Neural cell (in vitro differentiated cells): ENCODE results near the gene CHST8. TPM values are rescaled to one million over a fixed set of nuclear protein-coding genes. Genes with fewer than 3 reads are reported as not detected.

Experiments
- H2AFZ ChIP-seq: fragments of 200-600, 300-800 bp; sonication (generic), shearing (Covaris generic); 2 replicates; pipeline ENCODE4 v1.6.0; 2014; ENCODE audit warnings: low read depth, mild to moderate bottlenecking, antibody characterized with exemption, low read length, moderate library complexity
- H3F3A ChIP-seq: fragments of 200-600 bp; shearing (Covaris generic); 2 replicates; pipeline ENCODE4 v1.6.1; 2016; ENCODE audit warnings: mild to moderate bottlenecking, moderate library complexity, mixed read lengths, antibody characterized with exemption, low read length; ENCODE audit not compliant: insufficient read depth, poor library complexity, severe bottlenecking
- H3K27ac ChIP-seq: fragments of 200-600, 300-800 bp; sonication (generic), shearing (Covaris generic); 2 replicates; pipeline ENCODE4 v1.5.1; 2014; ENCODE audit warnings: mild to moderate bottlenecking, low read length, moderate library complexity
- H3K27me3 ChIP-seq: fragments of 300-800, 200-600 bp; sonication (generic), shearing (Covaris generic); 2 replicates; pipeline ENCODE4 v1.6.0; 2014; ENCODE audit warnings: mild to moderate bottlenecking, low read depth, low read length, moderate library complexity; ENCODE audit not compliant: insufficient read depth
- H3K36me3 ChIP-seq: fragments of 300-800, 200-600 bp; sonication (generic), shearing (Covaris generic); 2 replicates; pipeline ENCODE4 v1.5.1; 2014; ENCODE audit warnings: mild to moderate bottlenecking, antibody characterized with exemption, low read length, moderate library complexity; ENCODE audit not compliant: insufficient read depth
- H3K4me2 ChIP-seq: fragments of 300-800, 200-600 bp; sonication (generic), shearing (Covaris generic); 2 replicates; pipeline ENCODE4 v1.6.0; 2014; ENCODE audit warnings: mild to moderate bottlenecking, low read length
- H3K4me3 ChIP-seq: fragments of 300-800, 200-600 bp; sonication (generic), shearing (Covaris generic); 2 replicates; pipeline ENCODE4 v1.5.1; 2014; ENCODE audit warnings: mild to moderate bottlenecking, low read length, moderate library complexity
- H3K79me2 ChIP-seq: fragments of 200-600 bp; shearing (Covaris generic); replicated peaks from 2 replicates; pipeline ENCODE4 v1.6.0; 2014; ENCODE audit warnings: mild to moderate bottlenecking, low read length, moderate library complexity; ENCODE audit not compliant: insufficient read depth
- H3K9ac ChIP-seq: fragments of 300-800, 200-600 bp; sonication (generic), shearing (Covaris generic); 2 replicates; pipeline ENCODE4 v1.6.1; 2016; ENCODE audit warnings: mild to moderate bottlenecking, low read length, mixed read lengths
- H3K9me2 ChIP-seq: fragments of 200-600 bp; shearing (Covaris generic); 2 replicates; pipeline ENCODE4 v1.6.1; 2016; ENCODE audit warnings: mild to moderate bottlenecking, low read length, mixed read lengths; ENCODE audit not compliant: insufficient read depth
- H3K9me3 ChIP-seq: fragments of 200-600, 300-800 bp; sonication (generic), shearing (Covaris generic); 2 replicates; pipeline ENCODE4 v1.6.1; 2016; ENCODE audit warnings: mild to moderate bottlenecking, mixed run types, low read length, moderate library complexity, mixed read lengths
- H4K20me1 ChIP-seq: fragments of 200-600 bp; shearing (Covaris generic); 2 replicates; pipeline ENCODE4 v1.6.1; 2016; ENCODE audit warnings: mild to moderate bottlenecking, mixed run types; ENCODE audit not compliant: insufficient read depth
- CTCF ChIP-seq: fragments of 450-650 bp; IDR thresholded peaks from 2 replicates; pipeline ENCODE4 v1.5.1; 2014; ENCODE audit warnings: antibody characterized with exemption, mild to moderate bottlenecking, moderate library complexity; ENCODE audit not compliant: poor library complexity, severe bottlenecking
- EP300 ChIP-seq: fragments of 450-650 bp; conservative IDR thresholded peaks from 2 replicates; pipeline ENCODE4 v1.6.1; 2014; ENCODE audit warnings: antibody characterized with exemption, mild to moderate bottlenecking, moderate library complexity; ENCODE audit not compliant: poor library complexity, severe bottlenecking
- EZH2 ChIP-seq: fragments of 200-600, 300-800 bp; shearing (Covaris generic), sonication (generic); IDR thresholded peaks from 2 replicates; pipeline ENCODE4 v1.6.1; 2014; ENCODE audit warnings: antibody characterized with exemption, low read length, borderline replicate concordance, mild to moderate bottlenecking; ENCODE audit not compliant: insufficient read depth, poor library complexity, severe bottlenecking
- MXI1 ChIP-seq: fragments of 450-650 bp; conservative IDR thresholded peaks from 2 replicates; pipeline ENCODE4 v1.6.1; 2014; ENCODE audit warnings: antibody characterized with exemption, mild to moderate bottlenecking; ENCODE audit not compliant: poor library complexity, severe bottlenecking
- POLR2AphosphoS5 ChIP-seq: IDR thresholded peaks from 2 replicates; pipeline ENCODE4 v1.6.1; 2012
- RAD21 ChIP-seq: fragments of 450-650 bp; conservative IDR thresholded peaks from 2 replicates; pipeline ENCODE4 v1.6.1; 2014; ENCODE audit warnings: antibody characterized with exemption, mild to moderate bottlenecking, moderate library complexity
- REST ChIP-seq: IDR thresholded peaks from 2 replicates; pipeline ENCODE4 v1.6.1; 2012; ENCODE audit warnings: borderline replicate concordance
- SMC3 ChIP-seq: fragments of 450-650 bp; conservative IDR thresholded peaks from 2 replicates; pipeline ENCODE4 v1.6.1; 2014; ENCODE audit warnings: antibody characterized with exemption, mild to moderate bottlenecking, moderate library complexity; ENCODE audit not compliant: poor library complexity
- TAF1 ChIP-seq: IDR thresholded peaks from 2 replicates; pipeline ENCODE4 v1.6.1; 2012; ENCODE audit warnings: low read depth
- polyA plus RNA-seq: library from polyadenylated mRNA; depleted of rRNA; stranded (reverse); fragments of >200 nt; gene quantifications from 2 replicates; pipeline ENCODE4 v1.2.3, GENCODE V29; 2014

Gene CHST8
- polyA plus RNA-seq, 1 donor from 2014 or later: 7.1 TPM

GRCh38 chr19:33801411-33801810 is 179.7 kb downstream of the CHST8 start:
- Histone ChIP-seq H3K27me3 (no peaks in the 10 kb centered on the region), H3K4me3 (no peak overlapping the region), H3K27ac (no peak overlapping the region), H3K79me2 (no peaks in the 10 kb centered on the region), H3K4me2 (no peak overlapping the region), H3K9ac (no peak overlapping the region), H2AFZ (no peak overlapping the region), H3K9me3 (no peaks in the 10 kb centered on the region), H3F3A (no peaks in the 10 kb centered on the region), H3K36me3 (no peaks in the 10 kb centered on the region), H4K20me1 (no peaks in the 10 kb centered on the region), H3K9me2 (no peaks in the 10 kb centered on the region)
- TF ChIP-seq RAD21: no peak
- no peak for TF ChIP-seq MXI1
- no peak for TF ChIP-seq POLR2AphosphoS5
- TF ChIP-seq SMC3: no peak
- no peak for TF ChIP-seq EP300
- no peak for TF ChIP-seq CTCF
- TF ChIP-seq REST: no peak
- no peak for TF ChIP-seq TAF1
- TF ChIP-seq EZH2: no peak

- Histone ChIP-seq H3K4me3 (no peak overlapping the region), H3K9me3 (no peaks in the 10 kb centered on the region), H3K9ac (no peak overlapping the region), H2AFZ (no peak overlapping the region), H4K20me1 (no peaks in the 10 kb centered on the region), H3K9me2 (no peaks in the 10 kb centered on the region), H3F3A (no peaks in the 10 kb centered on the region), H3K79me2 (no peaks in the 10 kb centered on the region), H3K27me3 (no peaks in the 10 kb centered on the region), H3K4me2 (no peak overlapping the region), H3K27ac (no peak overlapping the region), H3K36me3 (no peaks in the 10 kb centered on the region)
- TF ChIP-seq SMC3: no peak
- TF ChIP-seq REST: no peak
- no peak for TF ChIP-seq EZH2
- no peak for TF ChIP-seq CTCF
- no peak for TF ChIP-seq EP300
- no peak for TF ChIP-seq TAF1
- TF ChIP-seq MXI1: no peak
- TF ChIP-seq POLR2AphosphoS5: no peak
- no peak for TF ChIP-seq RAD21
These were observed 180.2 kb downstream of the CHST8 start for GRCh38 chr19:33802001-33802400.
